Measurements from ENCODE around the gene F2. TPM values are rescaled to one million over a fixed set of nuclear protein-coding genes. Genes with fewer than 3 reads are reported as not detected.

Gene F2
- total RNA-seq, 1 donor from 2014 or later: 0.29 TPM

GRCh38 chr11:46745995-46746394 is 27.0 kb downstream of the F2 start:
- no peaks in the 10 kb centered on the region for H3K4me1 Mint-ChIP-seq (ENCODE audit: low read depth, unreplicated experiment)
- TF ChIP-seq CTCF (IDR thresholded peaks at IDR 0.05; ENCODE audit: partially characterized antibody, unreplicated experiment): no peak
- H3K4me3 Mint-ChIP-seq (ENCODE audit: unreplicated experiment): no peak overlapping the region
- H3K27me3 Mint-ChIP-seq (ENCODE audit: unreplicated experiment): peaks cover 5% of the 10 kb centered on the region
- peaks cover 1% of the 10 kb centered on the region for H3K9me3 Mint-ChIP-seq (ENCODE audit: unreplicated experiment)
- DNase-seq: no peak
- H3K27ac Mint-ChIP-seq (ENCODE audit: unreplicated experiment): no peak overlapping the region
- H3K36me3 Mint-ChIP-seq (ENCODE audit: unreplicated experiment): peaks cover 13% of the 10 kb centered on the region

GRCh38 chr11:46747150-46747549 is 28.1 kb downstream of the F2 start:
- DNase-seq: no peak
- H3K4me1 Mint-ChIP-seq (ENCODE audit: low read depth, unreplicated experiment): no peaks in the 10 kb centered on the region
- H3K27ac Mint-ChIP-seq (ENCODE audit: unreplicated experiment): no peak overlapping the region
- H3K36me3 Mint-ChIP-seq (ENCODE audit: unreplicated experiment): peaks cover 8% of the 10 kb centered on the region
- no peak overlapping the region for H3K4me3 Mint-ChIP-seq (ENCODE audit: unreplicated experiment)
- peaks cover 3% of the 10 kb centered on the region for H3K27me3 Mint-ChIP-seq (ENCODE audit: unreplicated experiment)
- no peak for TF ChIP-seq CTCF (IDR thresholded peaks at IDR 0.05; ENCODE audit: partially characterized antibody, unreplicated experiment)
- H3K9me3 Mint-ChIP-seq (ENCODE audit: unreplicated experiment): peaks cover 1% of the 10 kb centered on the region

GRCh38 chr11:46755962-46756361 is 36.9 kb downstream of the F2 start:
- no peaks in the 10 kb centered on the region for H3K36me3 Mint-ChIP-seq (ENCODE audit: unreplicated experiment)
- no peak for TF ChIP-seq CTCF (IDR thresholded peaks at IDR 0.05; ENCODE audit: partially characterized antibody, unreplicated experiment)
- H3K4me3 Mint-ChIP-seq (ENCODE audit: unreplicated experiment): no peak overlapping the region
- DNase-seq: no peak
- H3K9me3 Mint-ChIP-seq (ENCODE audit: unreplicated experiment): no peaks in the 10 kb centered on the region
- H3K27me3 Mint-ChIP-seq (ENCODE audit: unreplicated experiment): peaks cover 2% of the 10 kb centered on the region
- peak overlapping the region; percentile 20 for H3K27ac Mint-ChIP-seq (ENCODE audit: unreplicated experiment)
- H3K4me1 Mint-ChIP-seq (ENCODE audit: low read depth, unreplicated experiment): no peaks in the 10 kb centered on the region

GRCh38 chr11:46759196-46759595 is 40.2 kb downstream of the F2 start:
- Mint-ChIP-seq H3K27ac (ENCODE audit: unreplicated experiment) (no peak overlapping the region), H3K4me1 (ENCODE audit: low read depth, unreplicated experiment) (no peaks in the 10 kb centered on the region), H3K36me3 (ENCODE audit: unreplicated experiment) (no peaks in the 10 kb centered on the region), H3K4me3 (ENCODE audit: unreplicated experiment) (no peak overlapping the region), H3K27me3 (ENCODE audit: unreplicated experiment) (no peaks in the 10 kb centered on the region), H3K9me3 (ENCODE audit: unreplicated experiment) (no peaks in the 10 kb centered on the region)
- no peak for DNase-seq
- no peak for TF ChIP-seq CTCF (IDR thresholded peaks at IDR 0.05; ENCODE audit: partially characterized antibody, unreplicated experiment)

GRCh38 chr11:46760429-46761128 is 41.6 kb downstream of the F2 start:
- H3K9me3 Mint-ChIP-seq (ENCODE audit: unreplicated experiment): no peaks in the 10 kb centered on the region
- peak overlapping the region; percentile 14 for H3K27ac Mint-ChIP-seq (ENCODE audit: unreplicated experiment)
- no peak for TF ChIP-seq CTCF (IDR thresholded peaks at IDR 0.05; ENCODE audit: partially characterized antibody, unreplicated experiment)
- no peak overlapping the region for H3K4me3 Mint-ChIP-seq (ENCODE audit: unreplicated experiment)
- no peak for DNase-seq
- H3K36me3 Mint-ChIP-seq (ENCODE audit: unreplicated experiment): no peaks in the 10 kb centered on the region
- H3K27me3 Mint-ChIP-seq (ENCODE audit: unreplicated experiment): no peaks in the 10 kb centered on the region
- H3K4me1 Mint-ChIP-seq (ENCODE audit: low read depth, unreplicated experiment): no peaks in the 10 kb centered on the region
